Measurements from ENCODE around the gene NADSYN1. TPM values are rescaled to one million over a fixed set of nuclear protein-coding genes. Genes with fewer than 3 reads are reported as not detected.
A peak's percentile ranks its signal among the peaks of the same experiment; 100 is the strongest.

The NADSYN1 gene
- total RNA-seq, 1 experiment from 2014 or later: 45.1 TPM

GRCh38 chr11:71448257-71449171, 4.5 kb upstream of the NADSYN1 start, which contains the start of gene DHCR7 (continued):
- TF ChIP-seq, protein P1, sequence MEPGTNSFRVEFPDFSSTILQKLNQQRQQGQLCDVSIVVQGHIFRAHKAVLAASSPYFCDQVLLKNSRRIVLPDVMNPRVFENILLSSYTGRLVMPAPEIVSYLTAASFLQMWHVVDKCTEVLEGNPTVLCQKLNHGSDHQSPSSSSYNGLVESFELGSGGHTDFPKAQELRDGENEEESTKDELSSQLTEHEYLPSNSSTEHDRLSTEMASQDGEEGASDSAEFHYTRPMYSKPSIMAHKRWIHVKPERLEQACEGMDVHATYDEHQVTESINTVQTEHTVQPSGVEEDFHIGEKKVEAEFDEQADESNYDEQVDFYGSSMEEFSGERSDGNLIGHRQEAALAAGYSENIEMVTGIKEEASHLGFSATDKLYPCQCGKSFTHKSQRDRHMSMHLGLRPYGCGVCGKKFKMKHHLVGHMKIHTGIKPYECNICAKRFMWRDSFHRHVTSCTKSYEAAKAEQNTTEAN (CRISPR knock-in tag; IDR thresholded peaks at IDR 0.05): no peak
- TF ChIP-seq PREB (CRISPR knock-in tag; IDR thresholded peaks at IDR 0.05; ENCODE audit: borderline replicate concordance) (no peak), ZNF121 (CRISPR knock-in tag; IDR thresholded peaks at IDR 0.05) (no peak), CREB1 (CRISPR knock-in tag; IDR thresholded peaks at IDR 0.05) (peak; percentile 72; the same call in 1 of the 2 replicates), GRHL2 (CRISPR knock-in tag; IDR thresholded peaks at IDR 0.05; ENCODE audit: insufficient replicate concordance, severe bottlenecking) (no peak), E2F5 (CRISPR knock-in tag; IDR thresholded peaks at IDR 0.05) (peak; percentile 12; the same call in 1 of the 2 replicates), FOXP4 (CRISPR knock-in tag; IDR thresholded peaks at IDR 0.05) (peak; percentile 41; the same call in 1 of the 2 replicates), NR3C1 (CRISPR knock-in tag; conservative IDR thresholded peaks at IDR 0.05; ENCODE audit: low read depth) (no peak), ZNF416 (CRISPR knock-in tag; IDR thresholded peaks at IDR 0.05) (no peak), FOXJ3 (CRISPR knock-in tag; IDR thresholded peaks at IDR 0.05; ENCODE audit: borderline replicate concordance) (no peak), ZNF423 (CRISPR knock-in tag; IDR thresholded peaks at IDR 0.05) (peak; percentile 91), SMAD4 (CRISPR knock-in tag; IDR thresholded peaks at IDR 0.05) (no peak), FOXK1 (CRISPR knock-in tag; IDR thresholded peaks at IDR 0.05) (0 out of 2 replicates have a peak, but pooled peaks have one; percentile 47), ELF4 (CRISPR knock-in tag; IDR thresholded peaks at IDR 0.05; ENCODE audit: low read depth) (no peak), NFATC4 (CRISPR knock-in tag; IDR thresholded peaks at IDR 0.05) (no peak), ZNF219 (CRISPR knock-in tag; IDR thresholded peaks at IDR 0.05; ENCODE audit: borderline replicate concordance) (no peak), ZNF263 (CRISPR knock-in tag; IDR thresholded peaks at IDR 0.05; ENCODE audit: low read depth) (no peak), ZNF317 (CRISPR knock-in tag; IDR thresholded peaks at IDR 0.05; ENCODE audit: borderline replicate concordance, low read depth) (no peak), ZNF512 (CRISPR knock-in tag; IDR thresholded peaks at IDR 0.05; ENCODE audit: borderline replicate concordance) (no peak), USF1 (CRISPR knock-in tag; IDR thresholded peaks at IDR 0.05) (peak; percentile 90)
- TF ChIP-seq, protein P2, sequence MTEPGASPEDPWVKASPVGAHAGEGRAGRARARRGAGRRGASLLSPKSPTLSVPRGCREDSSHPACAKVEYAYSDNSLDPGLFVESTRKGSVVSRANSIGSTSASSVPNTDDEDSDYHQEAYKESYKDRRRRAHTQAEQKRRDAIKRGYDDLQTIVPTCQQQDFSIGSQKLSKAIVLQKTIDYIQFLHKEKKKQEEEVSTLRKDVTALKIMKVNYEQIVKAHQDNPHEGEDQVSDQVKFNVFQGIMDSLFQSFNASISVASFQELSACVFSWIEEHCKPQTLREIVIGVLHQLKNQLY (CRISPR knock-in tag; IDR thresholded peaks at IDR 0.05): no peak
- TF ChIP-seq, protein P3, sequence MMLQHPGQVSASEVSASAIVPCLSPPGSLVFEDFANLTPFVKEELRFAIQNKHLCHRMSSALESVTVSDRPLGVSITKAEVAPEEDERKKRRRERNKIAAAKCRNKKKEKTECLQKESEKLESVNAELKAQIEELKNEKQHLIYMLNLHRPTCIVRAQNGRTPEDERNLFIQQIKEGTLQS (CRISPR knock-in tag; conservative IDR thresholded peaks at IDR 0.05): no peak
- TF ChIP-seq, protein P4, sequence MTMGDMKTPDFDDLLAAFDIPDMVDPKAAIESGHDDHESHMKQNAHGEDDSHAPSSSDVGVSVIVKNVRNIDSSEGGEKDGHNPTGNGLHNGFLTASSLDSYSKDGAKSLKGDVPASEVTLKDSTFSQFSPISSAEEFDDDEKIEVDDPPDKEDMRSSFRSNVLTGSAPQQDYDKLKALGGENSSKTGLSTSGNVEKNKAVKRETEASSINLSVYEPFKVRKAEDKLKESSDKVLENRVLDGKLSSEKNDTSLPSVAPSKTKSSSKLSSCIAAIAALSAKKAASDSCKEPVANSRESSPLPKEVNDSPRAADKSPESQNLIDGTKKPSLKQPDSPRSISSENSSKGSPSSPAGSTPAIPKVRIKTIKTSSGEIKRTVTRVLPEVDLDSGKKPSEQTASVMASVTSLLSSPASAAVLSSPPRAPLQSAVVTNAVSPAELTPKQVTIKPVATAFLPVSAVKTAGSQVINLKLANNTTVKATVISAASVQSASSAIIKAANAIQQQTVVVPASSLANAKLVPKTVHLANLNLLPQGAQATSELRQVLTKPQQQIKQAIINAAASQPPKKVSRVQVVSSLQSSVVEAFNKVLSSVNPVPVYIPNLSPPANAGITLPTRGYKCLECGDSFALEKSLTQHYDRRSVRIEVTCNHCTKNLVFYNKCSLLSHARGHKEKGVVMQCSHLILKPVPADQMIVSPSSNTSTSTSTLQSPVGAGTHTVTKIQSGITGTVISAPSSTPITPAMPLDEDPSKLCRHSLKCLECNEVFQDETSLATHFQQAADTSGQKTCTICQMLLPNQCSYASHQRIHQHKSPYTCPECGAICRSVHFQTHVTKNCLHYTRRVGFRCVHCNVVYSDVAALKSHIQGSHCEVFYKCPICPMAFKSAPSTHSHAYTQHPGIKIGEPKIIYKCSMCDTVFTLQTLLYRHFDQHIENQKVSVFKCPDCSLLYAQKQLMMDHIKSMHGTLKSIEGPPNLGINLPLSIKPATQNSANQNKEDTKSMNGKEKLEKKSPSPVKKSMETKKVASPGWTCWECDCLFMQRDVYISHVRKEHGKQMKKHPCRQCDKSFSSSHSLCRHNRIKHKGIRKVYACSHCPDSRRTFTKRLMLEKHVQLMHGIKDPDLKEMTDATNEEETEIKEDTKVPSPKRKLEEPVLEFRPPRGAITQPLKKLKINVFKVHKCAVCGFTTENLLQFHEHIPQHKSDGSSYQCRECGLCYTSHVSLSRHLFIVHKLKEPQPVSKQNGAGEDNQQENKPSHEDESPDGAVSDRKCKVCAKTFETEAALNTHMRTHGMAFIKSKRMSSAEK (CRISPR knock-in tag; IDR thresholded peaks at IDR 0.05; ENCODE audit: borderline replicate concordance): no peak

All from WTC11 (cell line).